ENCODE results near the gene CCL26.

- TF ChIP-seq NR1H2 (CRISPR knock-in tag; IDR thresholded peaks at IDR 0.05; ENCODE audit: borderline replicate concordance, low read depth) (no peak), HOXA7 (CRISPR knock-in tag; IDR thresholded peaks at IDR 0.05) (no peak), ATF3 (CRISPR knock-in tag; IDR thresholded peaks at IDR 0.05) (no peak), GATAD1 (CRISPR knock-in tag; IDR thresholded peaks at IDR 0.05) (no peak), ELF4 (CRISPR knock-in tag; IDR thresholded peaks at IDR 0.05; ENCODE audit: borderline replicate concordance) (no peak)
Observed at GRCh38 chr7:75729851-75730274, 42.1 kb downstream of the CCL26 start.

Data from HepG2 (cell line).